Measurements from ENCODE around the gene SLC35G1.

The SLC35G1 gene

DNA sequence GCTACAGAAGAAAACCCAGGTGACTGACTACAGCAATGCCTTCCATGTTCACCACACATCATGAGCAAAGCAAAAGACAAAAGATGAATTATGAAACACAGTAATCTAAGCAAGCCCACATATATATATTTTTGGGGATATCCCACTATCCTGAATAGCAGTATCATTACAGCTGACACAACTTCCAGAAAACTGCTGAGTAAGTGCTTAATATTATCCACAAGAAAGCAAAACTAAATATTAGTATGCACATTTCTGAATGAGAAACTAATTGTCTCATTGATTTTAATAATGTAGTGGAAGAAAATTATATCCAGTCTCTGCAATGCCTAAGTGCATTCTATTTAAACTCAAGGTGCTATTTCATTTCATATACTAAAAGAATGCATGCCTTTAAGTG, 14.5 kb upstream of the SLC35G1 start:
- no peak for DNase-seq (ENCODE audit: low spot score)

DNA sequence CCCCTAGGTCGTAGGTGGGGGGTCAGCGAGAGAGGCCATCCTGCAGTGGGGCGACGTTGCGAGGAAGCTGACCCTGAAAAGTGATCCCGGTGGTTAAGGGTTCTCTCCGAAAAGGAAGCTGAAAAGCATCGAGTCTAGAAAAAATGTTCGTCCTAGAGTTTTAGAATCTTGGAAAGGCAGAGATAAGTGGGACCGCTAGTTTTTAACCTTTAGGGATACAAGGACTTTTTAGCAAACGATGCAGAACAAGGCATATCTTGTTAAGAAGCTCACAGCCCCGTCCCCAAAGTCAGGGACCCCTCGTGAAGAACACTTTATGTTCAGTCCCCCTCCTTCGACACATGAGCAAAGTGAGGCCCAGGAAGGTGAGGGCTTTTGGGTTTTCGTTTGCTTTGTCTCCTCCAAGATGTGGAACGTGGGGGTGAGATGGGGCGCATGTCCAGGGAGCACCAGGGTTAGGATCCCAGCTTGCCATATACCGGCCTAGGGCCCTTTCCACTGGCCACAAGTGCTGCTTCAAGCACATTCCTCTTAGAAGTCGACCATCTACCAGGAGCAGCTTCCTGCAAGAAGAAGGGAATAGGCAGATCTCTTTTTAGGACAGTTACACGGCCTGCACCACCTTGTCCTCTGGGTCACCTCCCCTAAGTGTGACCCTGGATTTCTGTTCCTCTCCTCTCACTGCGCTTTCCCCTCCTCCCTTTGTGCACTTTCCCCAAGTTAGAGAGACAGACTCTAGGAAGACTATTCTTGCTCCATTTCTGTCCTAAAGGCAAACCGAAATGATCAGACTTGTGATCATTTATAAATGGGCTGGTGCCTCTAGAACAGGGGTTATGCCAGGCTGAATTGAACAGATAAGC, 969 bp downstream of the SLC35G1 start:
- peak; percentile 20 for DNase-seq (ENCODE audit: low spot score)

DNA sequence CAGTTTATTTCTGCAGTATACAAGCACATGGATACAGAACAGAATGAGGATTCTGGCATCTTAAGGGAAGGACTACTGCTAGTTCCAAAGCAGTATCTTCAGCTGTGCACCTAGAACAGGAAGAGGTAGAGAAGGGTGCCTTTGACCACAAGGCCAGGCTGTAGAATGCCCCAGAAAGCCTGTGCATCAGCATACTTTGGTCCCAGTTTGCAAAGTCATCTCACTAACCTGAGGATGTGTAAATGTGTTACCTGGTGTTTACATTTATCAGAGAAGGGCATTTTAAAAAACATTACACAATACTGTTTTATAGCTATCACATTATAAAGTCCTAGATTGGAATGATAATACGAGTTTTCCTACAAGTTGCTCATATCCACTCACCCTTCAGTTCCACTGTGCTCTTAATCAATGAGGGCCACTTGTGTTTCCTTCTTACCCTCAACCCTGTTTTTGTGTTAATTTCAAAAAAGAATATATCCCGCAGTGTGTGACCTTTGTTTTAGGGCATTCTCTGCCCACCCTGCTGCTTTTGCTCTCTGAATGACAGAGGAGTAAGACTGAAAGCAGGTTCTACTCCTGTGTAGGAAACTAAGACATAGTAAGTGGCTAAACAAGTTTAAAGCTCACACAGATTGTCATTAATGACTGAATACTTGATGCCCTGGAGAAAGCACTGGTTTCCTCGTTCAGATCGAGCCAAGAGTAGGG, 3.4 kb downstream of the SLC35G1 start:
- no peak for DNase-seq (ENCODE audit: low spot score)

DNA sequence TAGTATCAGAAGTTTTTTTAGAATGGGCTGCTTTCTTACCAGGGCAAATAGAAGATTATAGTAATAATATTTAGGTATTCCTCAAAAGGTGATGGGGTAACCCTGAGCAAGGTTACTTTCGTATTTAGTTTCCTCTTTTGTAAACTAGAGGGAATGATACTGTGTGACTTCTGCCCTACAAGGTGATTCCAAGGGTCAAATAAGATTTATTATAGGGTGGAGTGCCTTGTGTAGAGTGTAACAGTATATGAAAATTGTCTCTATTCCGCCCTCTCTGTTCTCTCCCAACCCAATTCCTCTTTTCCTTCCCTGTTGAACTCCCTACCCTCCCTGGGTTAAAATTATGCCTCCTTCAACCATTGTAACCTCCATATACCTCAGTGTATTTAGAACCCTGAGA, 5.3 kb downstream of the SLC35G1 start:
- no peak for DNase-seq (ENCODE audit: low spot score)

DNA sequence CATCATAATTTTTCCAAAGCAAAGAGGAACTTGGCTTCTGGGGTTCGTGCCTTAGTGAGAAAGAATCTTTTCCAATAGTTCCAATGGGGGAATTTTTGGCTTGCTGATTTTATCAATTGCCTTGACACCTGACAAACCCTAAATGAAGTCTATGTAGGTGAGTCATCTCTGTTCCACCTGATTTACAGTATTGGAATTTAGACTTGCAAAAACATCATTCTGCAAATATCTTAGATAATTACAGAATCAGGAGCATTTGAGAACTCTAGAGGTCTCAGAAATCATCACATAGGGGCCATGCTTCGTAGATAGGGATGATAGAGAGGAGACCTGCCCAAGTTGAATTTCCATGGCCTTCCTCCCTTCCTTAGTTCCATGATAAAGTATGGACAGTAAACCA, 9.3 kb downstream of the SLC35G1 start:
- no peak for DNase-seq (ENCODE audit: low spot score)

DNA sequence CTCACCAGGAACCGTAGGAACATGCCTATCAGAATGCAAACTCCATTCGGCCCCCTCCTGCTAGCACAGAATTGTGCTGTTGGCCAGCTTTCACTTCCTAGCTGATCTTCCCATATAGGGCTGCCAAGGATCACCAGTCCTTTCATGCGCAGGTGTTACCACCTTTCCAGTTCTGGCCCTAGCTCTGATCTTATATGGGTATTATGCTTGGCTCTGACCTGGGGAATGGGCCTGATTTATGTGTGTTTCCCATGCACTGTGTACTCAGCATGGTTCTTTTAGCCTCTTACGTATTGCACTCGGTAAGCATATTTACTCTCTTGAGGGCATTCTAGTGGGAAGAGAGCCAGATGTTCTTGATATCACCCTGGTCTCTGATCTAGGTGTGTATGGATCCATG, 11.1 kb downstream of the SLC35G1 start:
- no peak for DNase-seq (ENCODE audit: low spot score)

DNA sequence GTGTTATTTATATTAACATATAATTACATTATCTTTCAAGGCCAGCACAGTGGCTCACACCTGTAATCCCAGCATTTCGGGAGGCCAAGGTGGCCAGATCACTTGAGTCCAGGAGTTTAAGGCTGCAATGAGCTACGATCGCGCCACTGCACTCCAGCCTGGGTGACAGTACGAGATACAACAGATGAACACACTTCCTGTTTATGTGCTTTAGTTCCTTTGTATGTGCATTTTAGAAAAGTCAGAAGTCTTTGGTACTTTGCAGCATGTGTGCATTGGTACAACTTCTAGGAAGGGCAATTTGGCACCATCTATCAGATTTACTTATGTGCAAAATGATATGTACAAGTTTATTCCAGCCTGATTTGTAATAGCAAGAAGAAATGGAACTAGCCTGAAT, 13.3 kb downstream of the SLC35G1 start:
- no peak for DNase-seq (ENCODE audit: low spot score)

DNA sequence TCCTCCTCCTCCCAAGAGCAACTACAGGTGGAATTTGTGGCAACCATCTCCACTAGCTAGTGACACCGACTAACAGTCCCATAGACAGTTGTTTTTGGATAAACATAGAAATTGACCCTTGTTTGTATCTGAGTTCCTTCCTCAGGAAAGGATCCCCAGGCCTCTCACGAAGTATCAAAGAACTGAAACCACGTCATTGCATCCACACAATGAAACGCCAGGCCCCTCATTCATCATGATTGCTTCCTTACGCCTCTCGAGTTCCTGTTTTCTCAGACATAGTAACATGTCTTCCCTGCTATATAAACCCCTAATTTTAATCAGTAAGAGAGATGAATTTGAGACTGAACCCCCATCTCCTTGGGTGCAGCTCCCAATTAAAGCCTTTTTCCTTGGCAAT, 18.1 kb downstream of the SLC35G1 start:
- DNase-seq (ENCODE audit: low spot score) = no peak

DNA sequence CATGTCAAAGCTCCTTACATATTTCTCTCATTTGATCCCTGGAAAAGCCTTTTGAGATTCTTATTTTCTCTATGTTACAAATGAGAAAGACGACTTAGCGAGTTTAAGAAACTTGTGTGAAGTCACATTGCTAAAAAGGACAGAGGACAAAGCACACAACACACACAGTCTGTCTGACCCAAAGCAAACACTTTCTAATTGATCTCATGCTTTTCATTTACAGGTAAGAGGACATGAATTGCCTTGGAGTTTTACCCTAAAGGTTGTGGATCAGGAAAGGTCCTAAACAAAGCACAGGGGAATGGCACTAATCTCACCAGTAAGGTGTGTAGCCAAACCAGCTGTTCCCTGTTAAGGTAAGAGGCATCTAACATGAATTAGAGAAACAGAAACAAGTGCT, 18.7 kb downstream of the SLC35G1 start:
- no peak for DNase-seq (ENCODE audit: low spot score)

DNA sequence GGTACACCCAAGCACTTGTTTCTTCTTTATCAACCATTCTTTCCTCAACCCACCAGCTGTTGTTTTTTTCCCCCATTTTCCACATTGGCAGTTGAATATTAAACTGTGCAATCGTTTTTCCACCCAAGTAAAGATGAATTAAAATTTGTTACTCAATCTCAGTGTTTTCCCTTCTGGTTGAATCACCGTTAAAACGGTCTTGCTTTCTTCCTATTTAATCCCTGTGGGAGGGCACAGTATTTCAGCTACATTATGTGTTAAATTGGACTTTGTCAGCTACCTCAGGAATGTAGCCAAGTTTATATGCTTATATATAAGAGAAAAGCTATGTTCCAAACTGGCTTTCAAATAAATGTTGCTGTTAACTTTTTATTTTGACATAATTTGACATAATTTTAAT, 19.9 kb downstream of the SLC35G1 start:
- no peak for DNase-seq (ENCODE audit: low spot score)

DNA sequence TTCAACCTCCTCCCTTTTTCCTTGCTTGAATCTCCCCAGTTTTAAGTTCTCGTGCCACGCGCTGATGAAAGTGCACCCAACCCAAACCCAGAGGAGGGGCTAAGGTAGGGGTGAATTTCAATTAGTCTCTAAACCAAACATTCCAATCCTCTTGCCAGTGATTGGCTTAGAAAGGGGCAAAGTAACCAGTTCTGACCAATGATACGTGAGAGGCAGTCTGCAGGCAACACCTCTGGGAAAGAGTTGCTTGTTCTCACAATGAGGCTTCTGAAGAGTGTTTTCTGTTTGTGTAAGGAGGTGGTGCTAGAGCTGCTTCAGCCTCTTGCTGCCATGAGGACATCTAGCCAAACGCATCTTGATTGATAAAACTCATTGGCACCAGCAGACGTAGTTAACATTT, 21.8 kb downstream of the SLC35G1 start:
- DNase-seq (ENCODE audit: low spot score) = no peak

DNA sequence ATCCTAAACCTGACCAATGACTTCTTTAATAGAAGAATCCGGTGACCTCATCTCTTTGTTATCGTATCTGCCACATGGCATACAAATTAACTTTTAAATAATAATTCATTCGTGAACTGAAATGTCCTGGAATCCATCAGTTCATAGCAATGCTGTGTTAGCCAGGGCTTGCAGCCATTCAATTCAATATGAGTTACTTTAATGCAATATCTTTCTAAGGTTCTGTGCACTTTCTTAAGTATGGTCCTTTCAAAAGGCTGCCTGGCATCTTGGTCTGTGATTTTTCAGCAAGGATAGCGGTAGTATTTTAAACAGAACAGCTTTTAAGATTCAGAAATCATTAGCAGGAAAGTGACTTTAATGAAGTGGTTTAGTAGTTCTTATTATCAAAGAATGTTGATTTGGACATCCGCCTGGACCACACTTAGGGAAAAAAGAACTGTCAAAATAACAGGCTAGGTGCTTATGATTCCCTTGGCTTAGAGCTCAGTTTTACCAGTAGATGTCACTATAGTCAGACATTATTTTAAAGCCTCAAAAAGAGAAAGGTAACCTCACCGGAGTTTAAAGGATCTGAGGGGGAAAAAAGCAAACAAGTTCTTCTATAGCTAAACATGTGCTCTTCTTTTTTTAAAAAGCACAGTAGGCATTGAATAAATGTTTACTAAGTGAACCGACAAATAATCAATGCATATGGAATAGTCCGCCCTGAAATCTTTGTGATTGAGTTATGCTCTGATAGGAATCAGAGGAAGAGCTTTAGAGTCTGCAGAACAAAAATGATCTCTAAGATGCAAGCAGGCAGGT, 22.7 kb downstream of the SLC35G1 start:
- DNase-seq (ENCODE audit: low spot score) = no peak

DNA sequence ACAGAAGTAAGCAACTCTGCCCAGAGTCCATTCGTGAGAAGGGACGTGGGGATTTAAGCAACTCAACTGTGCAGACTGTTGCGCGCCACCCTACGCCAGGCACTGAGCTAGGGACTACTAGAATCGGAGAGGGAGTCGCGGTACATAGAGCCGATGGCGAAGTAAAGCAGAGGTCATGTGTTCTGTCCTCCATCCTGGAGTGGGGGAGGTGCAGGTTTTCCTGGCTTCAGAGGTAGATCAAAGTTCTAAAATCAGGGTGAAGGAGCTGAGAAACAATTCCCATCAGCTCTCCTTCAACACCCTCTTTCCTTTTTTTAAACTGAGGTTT, 23.2 kb downstream of the SLC35G1 start:
- DNase-seq (ENCODE audit: low spot score) = no peak

DNA sequence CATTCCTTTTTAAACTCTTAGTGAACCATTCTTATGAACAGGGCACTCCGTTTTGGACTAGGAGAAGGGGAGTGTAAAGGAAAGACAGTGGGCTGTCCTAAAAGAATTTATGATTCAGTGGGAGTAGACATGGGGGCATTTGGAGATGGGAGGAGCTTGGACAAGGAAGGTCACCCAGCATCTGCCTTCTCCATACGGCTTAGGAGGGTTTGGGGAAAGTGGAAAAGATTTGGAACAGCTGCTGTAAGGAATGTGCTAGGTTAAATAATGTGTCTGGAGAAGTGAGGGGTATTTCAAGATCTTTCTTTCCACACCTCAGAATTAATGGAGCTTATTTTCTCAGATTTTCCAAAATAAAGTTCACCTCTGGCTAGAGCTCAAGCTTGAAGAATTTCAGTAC, 24.0 kb downstream of the SLC35G1 start:
- no peak for DNase-seq (ENCODE audit: low spot score)

DNA sequence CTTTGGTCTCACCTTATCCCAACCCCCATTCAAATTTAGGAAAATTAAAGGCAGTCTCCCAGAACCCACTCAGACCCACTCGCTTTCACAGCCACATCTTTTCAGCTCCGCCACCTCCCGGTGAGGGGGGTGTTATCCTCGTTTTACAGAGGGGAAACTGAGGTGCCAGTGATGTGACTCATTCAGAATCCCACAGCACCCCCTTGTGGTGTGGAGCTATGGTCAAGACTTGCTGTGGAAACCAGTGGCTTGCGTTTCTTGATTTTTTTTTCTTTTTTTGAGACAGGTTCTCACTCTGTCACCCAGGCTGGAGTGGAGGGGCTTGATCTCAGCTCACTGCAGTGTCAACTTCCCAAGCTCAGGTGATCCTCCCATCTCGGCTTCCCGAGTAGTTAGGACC, 27.6 kb downstream of the SLC35G1 start:
- no peak for DNase-seq (ENCODE audit: low spot score)

DNA sequence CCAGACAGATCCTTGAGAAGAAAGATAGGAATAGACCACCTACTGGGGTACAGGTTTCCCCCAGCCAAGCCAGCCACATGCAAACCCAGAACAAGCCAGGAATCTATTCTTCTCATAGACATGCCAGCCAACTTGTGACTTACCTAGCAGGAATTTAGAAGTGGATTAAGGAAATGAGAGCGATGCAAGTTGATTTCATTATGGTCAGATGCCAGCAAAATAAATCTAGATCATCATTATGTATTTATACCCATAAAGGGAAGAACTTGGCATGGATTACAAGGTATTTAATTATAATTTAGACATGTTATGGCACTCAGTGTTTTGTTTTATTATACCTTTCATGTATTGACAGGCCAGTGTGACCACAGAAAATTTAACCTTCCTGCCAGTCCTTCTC, 32.8 kb downstream of the SLC35G1 start:
- no peak for DNase-seq (ENCODE audit: low spot score)

DNA sequence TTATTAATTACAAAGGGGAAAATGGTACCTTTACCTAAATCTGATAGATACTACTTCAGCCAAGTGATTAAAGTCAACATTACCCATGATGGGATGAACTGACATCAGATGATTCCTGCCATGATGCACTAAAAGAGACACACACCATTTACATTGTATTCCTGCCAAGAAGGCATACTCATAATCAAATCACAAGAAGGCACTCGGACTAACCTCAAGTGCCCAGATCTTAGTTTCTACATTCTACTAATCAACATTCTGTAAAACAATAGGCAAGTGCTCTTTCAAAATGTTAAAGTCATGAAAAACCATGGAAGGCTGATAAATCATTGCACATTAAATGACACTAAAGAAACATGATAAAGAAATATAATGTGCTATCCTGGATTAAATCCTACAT, 44.4 kb downstream of the SLC35G1 start:
- DNase-seq (ENCODE audit: low spot score) = no peak

DNA sequence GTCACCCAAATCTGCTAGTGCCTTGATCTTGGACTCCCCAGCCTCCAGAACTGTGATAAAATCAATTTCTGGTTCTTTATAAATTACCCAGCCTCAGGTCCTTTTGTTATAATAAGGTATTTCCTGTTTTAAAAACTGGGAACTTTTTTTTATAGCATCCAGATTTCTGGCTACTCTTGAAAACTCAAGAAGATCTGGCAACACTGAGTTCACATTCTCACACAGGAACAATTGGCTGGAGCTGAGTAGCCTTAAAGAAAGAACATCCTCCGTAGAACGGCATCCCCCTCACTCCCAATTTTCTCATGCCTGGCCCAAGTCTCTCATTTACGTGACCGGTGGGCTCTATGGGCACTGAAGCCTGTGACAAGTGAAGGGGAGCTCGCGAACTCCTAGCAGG, 47.1 kb downstream of the SLC35G1 start:
- no peak for DNase-seq (ENCODE audit: low spot score)

DNA sequence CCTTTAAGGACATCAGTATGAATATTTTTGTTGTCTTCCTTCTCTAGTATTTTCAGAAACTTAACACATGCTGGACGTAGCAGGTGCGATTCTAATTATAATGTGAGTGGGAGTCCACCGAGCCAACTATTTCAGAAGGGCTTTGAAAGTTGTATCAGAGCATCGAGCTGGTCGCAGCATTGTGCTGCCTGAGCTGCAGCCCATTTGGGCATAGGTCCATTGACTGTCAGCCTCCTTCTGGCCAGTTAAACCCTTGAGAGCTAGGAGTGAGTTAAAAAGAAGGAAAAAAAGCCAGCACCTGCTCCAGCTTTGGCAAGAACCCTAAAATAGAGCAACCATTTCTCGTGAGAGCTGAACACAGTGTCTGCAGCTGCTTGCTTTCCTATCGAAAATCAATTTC, 47.8 kb downstream of the SLC35G1 start:
- DNase-seq (ENCODE audit: low spot score) = no peak

DNA sequence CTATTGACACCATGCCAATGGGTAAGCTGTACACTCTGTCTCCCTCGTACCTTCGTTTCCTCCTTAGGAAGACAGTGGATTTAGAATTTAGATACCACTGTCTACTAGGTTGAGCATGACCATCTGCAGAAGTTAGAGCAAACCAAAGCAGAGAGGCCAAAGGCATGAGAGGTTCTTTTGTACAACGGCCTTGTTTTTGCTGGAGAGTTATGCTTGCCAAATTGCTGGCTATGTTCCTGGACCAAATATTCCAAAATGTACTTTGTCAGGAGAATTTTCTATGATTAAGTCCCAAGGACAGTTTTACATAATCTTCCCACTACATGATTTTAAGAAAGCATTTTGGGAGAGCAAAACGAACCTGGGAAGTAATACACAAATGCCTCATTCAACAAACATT, 52.0 kb downstream of the SLC35G1 start:
- DNase-seq (ENCODE audit: low spot score) = no peak

DNA sequence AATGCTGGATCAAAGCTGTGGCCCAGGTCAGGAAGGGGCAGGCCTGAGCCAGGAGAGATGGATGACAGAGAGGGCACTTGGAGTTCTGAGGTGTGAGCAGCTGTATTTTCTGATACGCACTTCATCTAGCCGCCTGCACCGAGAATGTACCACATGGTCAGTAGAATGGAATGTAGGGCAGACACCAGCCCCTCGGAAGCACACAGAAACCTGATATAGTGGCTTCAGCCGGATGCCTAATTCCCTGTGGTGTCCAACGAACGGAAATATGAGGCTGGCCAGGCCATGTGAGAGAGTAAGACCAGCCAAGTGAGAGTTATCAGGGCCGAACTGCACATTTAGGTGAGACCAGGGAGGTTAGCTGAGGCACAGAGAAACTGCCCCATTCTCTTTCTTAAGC, 53.3 kb downstream of the SLC35G1 start:
- DNase-seq (ENCODE audit: low spot score) = no peak

DNA sequence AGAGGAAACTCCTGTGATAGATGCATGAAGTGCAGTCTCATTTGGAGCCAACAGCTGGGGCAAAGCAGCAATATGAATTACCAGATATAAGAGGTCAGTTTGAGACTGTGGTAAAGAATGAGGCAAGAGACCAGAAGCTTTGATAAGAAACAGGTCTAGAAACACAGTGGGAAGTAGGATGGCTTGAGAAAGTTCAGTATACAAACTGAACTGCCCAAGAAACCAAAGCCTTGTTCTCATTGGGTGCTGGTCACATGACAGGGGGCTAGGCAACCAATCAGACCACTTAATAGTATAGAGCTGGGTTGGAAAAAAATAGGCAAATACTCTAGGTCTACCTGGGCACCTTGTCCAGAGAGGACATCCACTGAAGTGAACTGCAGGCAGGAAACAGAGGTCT, 53.7 kb downstream of the SLC35G1 start:
- no peak for DNase-seq (ENCODE audit: low spot score)

DNA sequence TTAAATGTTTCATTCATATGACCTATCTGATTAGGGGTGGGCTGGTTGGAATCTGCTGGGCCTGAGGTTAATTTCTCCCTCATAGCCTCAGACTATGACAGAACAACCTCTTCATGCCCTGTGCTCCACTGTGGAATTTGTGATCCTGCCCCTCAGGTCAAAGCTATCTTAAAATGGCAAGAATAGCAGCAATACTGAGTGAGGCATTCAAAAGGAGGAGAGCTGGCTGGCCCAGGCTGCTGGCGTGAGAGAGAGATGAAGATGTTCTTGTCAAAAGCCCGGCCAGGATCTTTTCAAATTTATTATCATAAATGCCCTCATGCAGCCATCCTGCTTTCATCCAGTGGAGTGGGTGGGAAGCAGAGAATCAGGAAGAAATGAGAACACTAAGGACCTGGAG, 58.1 kb downstream of the SLC35G1 start:
- DNase-seq (ENCODE audit: low spot score) = no peak
